GM20000 (cell line): Measurements from ENCODE around the gene KIAA0586.

Experiments used
- DNase-seq: peaks from one replicate; pipeline ENCODE4 v3.0.0; 2012; ENCODE audit warnings: low spot score
- CTCF ChIP-seq: IDR thresholded peaks from 2 replicates; pipeline ENCODE4 v1.5.1; 2012; ENCODE audit warnings: mild to moderate bottlenecking, control low read depth; ENCODE audit errors: extremely low read depth, missing control alignments

KIAA0586 gene

GRCh38 chr14:58533446-58533845 is 105.9 kb downstream of the KIAA0586 start:
- DNase-seq = no peak
- TF ChIP-seq CTCF = no peak

- no peak for DNase-seq
- TF ChIP-seq CTCF = no peak
Measured at GRCh38 chr14:58535044-58535443, 107.5 kb downstream of the KIAA0586 start.

- no peak for DNase-seq
- TF ChIP-seq CTCF = no peak
Measured at GRCh38 chr14:58537004-58537403, 109.5 kb downstream of the KIAA0586 start.

GRCh38 chr14:58540749-58541632 is 113.5 kb downstream of the KIAA0586 start:
- no peak for DNase-seq
- no peak for TF ChIP-seq CTCF

GRCh38 chr14:58541633-58542022 is 114.1 kb downstream of the KIAA0586 start:
- DNase-seq = no peak
- TF ChIP-seq CTCF = no peak

- no peak for DNase-seq
- TF ChIP-seq CTCF = no peak
Measured at GRCh38 chr14:58543253-58543652, 115.7 kb downstream of the KIAA0586 start.

GRCh38 chr14:58547649-58548048 is 120.1 kb downstream of the KIAA0586 start:
- TF ChIP-seq CTCF = no peak
- DNase-seq = no peak
